Hepatocyte (in vitro differentiated cells): Measurements from ENCODE around the gene SORCS2. TPM values are rescaled to one million over a fixed set of nuclear protein-coding genes. Genes with fewer than 3 reads are reported as not detected.
"Not testable (repeated sequence)": the region's sequence is repeated elsewhere in the genome, so short reads cannot be mapped to it uniquely, and the experiment has no call there.

ENCODE experiments used
- DNase-seq: peaks from one replicate; pipeline ENCODE4 v3.0.0-alpha.2; 2016; ENCODE audit warnings: low spot score
- H2AFZ ChIP-seq: fragments of 200-600 bp; sonication (generic); 2 replicates; pipeline ENCODE4 v1.6.0; 2016; ENCODE audit warnings: antibody characterized with exemption, mild to moderate bottlenecking
- H3K27ac ChIP-seq: fragments of 200-600 bp; sonication (generic); 2 replicates; pipeline ENCODE4 v1.5.1; 2016; ENCODE audit warnings: mild to moderate bottlenecking
- H3K27me3 ChIP-seq: fragments of 200-600 bp; sonication (generic); 2 replicates; pipeline ENCODE4 v1.6.1; 2016
- H3K36me3 ChIP-seq: fragments of 200-600 bp; sonication (generic); replicated peaks from 2 replicates; pipeline ENCODE4 v1.5.1; 2016; ENCODE audit warnings: low read depth; ENCODE audit not compliant: insufficient read depth
- H3K4me1 ChIP-seq: fragments of 200-600 bp; sonication (generic); 2 replicates; pipeline ENCODE4 v1.5.1; 2016; ENCODE audit warnings: mild to moderate bottlenecking, moderate library complexity; ENCODE audit not compliant: insufficient read depth
- H3K4me2 ChIP-seq: fragments of 200-600 bp; sonication (generic); 2 replicates; pipeline ENCODE4 v1.6.0; 2016
- H3K4me3 ChIP-seq: fragments of 200-600 bp; sonication (generic); 2 replicates; pipeline ENCODE4 v1.5.1; 2016; ENCODE audit warnings: mild to moderate bottlenecking
- H3K79me2 ChIP-seq: fragments of 200-600 bp; sonication (generic); 2 replicates; pipeline ENCODE4 v1.6.0; 2017; ENCODE audit warnings: mild to moderate bottlenecking
- H3K9me2 ChIP-seq: fragments of 200-600 bp; sonication (generic); replicated peaks from 2 replicates; pipeline ENCODE4 v1.6.0; 2017; ENCODE audit warnings: mild to moderate bottlenecking; ENCODE audit not compliant: insufficient read depth
- H3K9me3 ChIP-seq: fragments of 200-600 bp; sonication (generic); 2 replicates; pipeline ENCODE4 v1.5.1; 2016; ENCODE audit warnings: low read depth, mild to moderate bottlenecking
- H4K20me1 ChIP-seq: fragments of 200-600 bp; sonication (generic); 2 replicates; pipeline ENCODE4 v1.6.0; 2016; ENCODE audit warnings: mild to moderate bottlenecking; ENCODE audit not compliant: insufficient read depth, poor library complexity, severe bottlenecking
- CTCF ChIP-seq: fragments of 200-600 bp; sonication (generic); IDR thresholded peaks from 2 replicates; pipeline ENCODE4 v1.5.1; 2016; ENCODE audit warnings: antibody characterized with exemption, mild to moderate bottlenecking; ENCODE audit not compliant: poor library complexity
- EZH2 ChIP-seq: fragments of 200-600 bp; sonication (generic); IDR thresholded peaks from 2 replicates; pipeline ENCODE4 v1.6.1; 2016; ENCODE audit warnings: antibody characterized with exemption, mild to moderate bottlenecking, borderline replicate concordance
- EZH2phosphoT487 ChIP-seq: fragments of 200-600 bp; sonication (generic); IDR thresholded peaks from one replicate; pipeline ENCODE4 v1.6.1; 2018; ENCODE audit warnings: antibody characterized with exemption, mild to moderate bottlenecking, low read depth, moderate library complexity; ENCODE audit not compliant: unreplicated experiment, severe bottlenecking
- WGBS: methylation state at CpG from one replicate; pipeline ENCODE4 v1.1.6; 2016; ENCODE audit warnings: low lambda C conversion rate; ENCODE audit errors: missing lambda C conversion rate; 5-methylcytosine and 5-hydroxymethylcytosine counted together
- polyA plus RNA-seq: library from polyadenylated mRNA; unstranded; fragments of >200 nt; fragmentation: Nextera tagmentation; extraction: Ambion mirVana; gene quantifications from 2 replicates; pipeline ENCODE4 v1.2.1, GENCODE V29; 2016
- total RNA-seq: library from RNA; depleted of rRNA; stranded (reverse); fragments of >200 nt; gene quantifications from 2 replicates; pipeline ENCODE4 v1.2.3, GENCODE V29; 2014

Gene SORCS2
- total and polyA plus RNA-seq, 2 experiments from 2014 or later = 1.6 to 4.8 TPM

- no peak overlapping the region for H3K4me3 ChIP-seq
- DNase-seq = no peak
- no peak for TF ChIP-seq EZH2phosphoT487
- TF ChIP-seq CTCF = no peak
- no peak for TF ChIP-seq EZH2
- no peaks in the 10 kb centered on the region for H3K36me3 ChIP-seq
- no peaks in the 10 kb centered on the region for H3K9me2 ChIP-seq
- no peaks in the 10 kb centered on the region for H3K9me3 ChIP-seq
- H2AFZ ChIP-seq = no peak overlapping the region
- no peaks in the 10 kb centered on the region for H4K20me1 ChIP-seq
- H3K4me1 ChIP-seq = peaks cover 6% of the 10 kb centered on the region
- 100% methylated on average over 2 of the region's 2 CpGs for WGBS
- H3K27ac ChIP-seq = no peak overlapping the region
- H3K79me2 ChIP-seq = no peaks in the 10 kb centered on the region
- H3K4me2 ChIP-seq = no peak overlapping the region
- no peaks in the 10 kb centered on the region for H3K27me3 ChIP-seq
Observed at GRCh38 chr4:7214359-7214758, 22.0 kb downstream of the SORCS2 start.

GRCh38 chr4:7215187-7215586 is 22.8 kb downstream of the SORCS2 start:
- H3K9me3 ChIP-seq, H3K27me3 ChIP-seq, H3K4me3 ChIP-seq, H3K4me1 ChIP-seq, H2AFZ ChIP-seq, DNase-seq, H4K20me1 ChIP-seq, H3K79me2 ChIP-seq, H3K36me3 ChIP-seq, H3K4me2 ChIP-seq, H3K9me2 ChIP-seq, H3K27ac ChIP-seq: not testable (repeated sequence)
- WGBS = 97% methylated on average over 25 of the region's 29 CpGs

- no peaks in the 10 kb centered on the region for H3K9me2 ChIP-seq
- H3K79me2 ChIP-seq = no peaks in the 10 kb centered on the region
- TF ChIP-seq EZH2phosphoT487 (no peak), EZH2 (no peak), CTCF (no peak)
- no peak overlapping the region for H3K4me2 ChIP-seq
- no peak for DNase-seq
- no peak overlapping the region for H3K27ac ChIP-seq
- 96% methylated on average over 9 of the region's 9 CpGs for WGBS
- H4K20me1 ChIP-seq = no peaks in the 10 kb centered on the region
- no peak overlapping the region for H3K4me3 ChIP-seq
- H2AFZ ChIP-seq = no peak overlapping the region
- H3K4me1 ChIP-seq = peaks cover 6% of the 10 kb centered on the region
- H3K27me3 ChIP-seq = no peaks in the 10 kb centered on the region
- no peaks in the 10 kb centered on the region for H3K36me3 ChIP-seq
- no peaks in the 10 kb centered on the region for H3K9me3 ChIP-seq
Observed at GRCh38 chr4:7217039-7217438, 24.7 kb downstream of the SORCS2 start.

- peaks cover 6% of the 10 kb centered on the region for H3K4me1 ChIP-seq
- no peak for TF ChIP-seq EZH2phosphoT487
- no peak for TF ChIP-seq CTCF
- TF ChIP-seq EZH2 = no peak
- H3K79me2 ChIP-seq = no peaks in the 10 kb centered on the region
- H3K36me3 ChIP-seq = no peaks in the 10 kb centered on the region
- H3K4me2 ChIP-seq = peak overlapping the region; percentile 17
- 68% methylated on average over 23 of the region's 26 CpGs for WGBS
- no peaks in the 10 kb centered on the region for H3K27me3 ChIP-seq
- H2AFZ ChIP-seq = no peak overlapping the region
- H3K27ac ChIP-seq = no peak overlapping the region
- H3K9me2 ChIP-seq = no peaks in the 10 kb centered on the region
- H3K9me3 ChIP-seq = no peaks in the 10 kb centered on the region
- DNase-seq = peak; percentile 31
- H3K4me3 ChIP-seq = no peak overlapping the region
- H4K20me1 ChIP-seq = no peaks in the 10 kb centered on the region
Observed at GRCh38 chr4:7217474-7218321, 25.4 kb downstream of the SORCS2 start.
